K562 (cell line): ENCODE measurements around the gene VARS1. TPM values are rescaled to one million over a fixed set of nuclear protein-coding genes. Genes with fewer than 3 reads are reported as not detected.

Source experiments
- HLTF ChIP-seq: fragments of 450-650 bp; IDR thresholded peaks from 2 replicates; pipeline ENCODE4 v1.6.1; 2016
- LCOR ChIP-seq: sonication (generic); formaldehyde crosslinking; IDR thresholded peaks from 2 replicates; pipeline ENCODE4 v1.8.0; 2022; ENCODE audit warnings: mild to moderate bottlenecking, missing genetic modification reagents
- PHF8 ChIP-seq: fragments of 200-600 bp; sonication (generic); IDR thresholded peaks from 2 replicates; pipeline ENCODE4 v1.6.1; 2012; ENCODE audit warnings: mixed run types, mild to moderate bottlenecking, inconsistent platforms, low read length, moderate library complexity, borderline replicate concordance
- POLR2G ChIP-seq: fragments of 200-400 bp; formaldehyde crosslinking; IDR thresholded peaks from 2 replicates; pipeline ENCODE4 v1.6.1; 2017; ENCODE audit warnings: low read depth, mild to moderate bottlenecking, antibody characterized with exemption, low read length, moderate library complexity
- RREB1 ChIP-seq: fragments of 250-450 bp; sonication (Bioruptor Pico); IDR thresholded peaks from 2 replicates; pipeline ENCODE4 v1.4.0; 2020
- TSHZ1 ChIP-seq: fragments of 250-450 bp; sonication (Bioruptor Pico); IDR thresholded peaks from 2 replicates; pipeline ENCODE4 v1.4.0; 2020; ENCODE audit warnings: mild to moderate bottlenecking, moderate library complexity
- ZNF609 ChIP-seq: sonication (generic); formaldehyde crosslinking; IDR thresholded peaks from 2 replicates; pipeline ENCODE4 v1.8.1; 2023; ENCODE audit warnings: missing genetic modification reagents, mild to moderate bottlenecking, borderline replicate concordance
- polyA plus RNA-seq, 8 experiments: library from polyadenylated mRNA; depleted of rRNA in 4 of 8; stranded (reverse) in 5 of 8; unstranded in 3 of 8; fragments of >200 nt; fragmentation: Nextera tagmentation in 2 of 8; fragmentation: Illumina TruSeq in 1 of 8; extraction: Ambion mirVana in 2 of 8; extraction: Trizol in 1 of 8; gene quantifications; 2 replicates each; pipeline versions ENCODE4 v1.2.1 to v1.2.3, GENCODE V29; 2011 to 2014; ENCODE audit warnings: inconsistent platforms in 1 of 8, missing spikeins in 1 of 8
- total RNA-seq, 7 experiments: library from RNA; depleted of rRNA in 6 of 7; stranded (reverse); fragments of >200 nt in 6 of 7; fragmentation: Illumina TruSeq in 2 of 7; extraction: Trizol in 2 of 7; gene quantifications; 2 replicates each; pipeline versions ENCODE4 v1.2.1 to v1.2.3, GENCODE V29; 2011 to 2021; ENCODE audit warnings: low replicate concordance in 1 of 7
- TF ChIP-seq, protein P1 (sequence below): fragments of 250-450 bp; sonication (Bioruptor Pico); IDR thresholded peaks from 2 replicates; pipeline ENCODE4 v1.4.0; 2020; ENCODE audit warnings: mild to moderate bottlenecking, moderate library complexity, borderline replicate concordance

VARS1 gene
- total and polyA plus RNA-seq, 9 of the 15 experiments (the other 6 are each of a cell fraction or from before 2014, with no cell fraction given), result 2.9 to 488 (median 130) TPM

GRCh38 chr6:31821301-31822035 is 25.9 kb upstream of the VARS1 start (continued):
- 0 out of 2 replicates have a peak, but pooled peaks have one; percentile 16 for TF ChIP-seq TSHZ1 (CRISPR knock-in tag)
- TF ChIP-seq POLR2G, result peak; percentile 85
- TF ChIP-seq PHF8, result peak; percentile 61; the same call in 1 of the 2 replicates
- TF ChIP-seq, protein P1, sequence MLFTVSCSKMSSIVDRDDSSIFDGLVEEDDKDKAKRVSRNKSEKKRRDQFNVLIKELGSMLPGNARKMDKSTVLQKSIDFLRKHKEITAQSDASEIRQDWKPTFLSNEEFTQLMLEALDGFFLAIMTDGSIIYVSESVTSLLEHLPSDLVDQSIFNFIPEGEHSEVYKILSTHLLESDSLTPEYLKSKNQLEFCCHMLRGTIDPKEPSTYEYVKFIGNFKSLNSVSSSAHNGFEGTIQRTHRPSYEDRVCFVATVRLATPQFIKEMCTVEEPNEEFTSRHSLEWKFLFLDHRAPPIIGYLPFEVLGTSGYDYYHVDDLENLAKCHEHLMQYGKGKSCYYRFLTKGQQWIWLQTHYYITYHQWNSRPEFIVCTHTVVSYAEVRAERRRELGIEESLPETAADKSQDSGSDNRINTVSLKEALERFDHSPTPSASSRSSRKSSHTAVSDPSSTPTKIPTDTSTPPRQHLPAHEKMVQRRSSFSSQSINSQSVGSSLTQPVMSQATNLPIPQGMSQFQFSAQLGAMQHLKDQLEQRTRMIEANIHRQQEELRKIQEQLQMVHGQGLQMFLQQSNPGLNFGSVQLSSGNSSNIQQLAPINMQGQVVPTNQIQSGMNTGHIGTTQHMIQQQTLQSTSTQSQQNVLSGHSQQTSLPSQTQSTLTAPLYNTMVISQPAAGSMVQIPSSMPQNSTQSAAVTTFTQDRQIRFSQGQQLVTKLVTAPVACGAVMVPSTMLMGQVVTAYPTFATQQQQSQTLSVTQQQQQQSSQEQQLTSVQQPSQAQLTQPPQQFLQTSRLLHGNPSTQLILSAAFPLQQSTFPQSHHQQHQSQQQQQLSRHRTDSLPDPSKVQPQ (CRISPR knock-in tag), result no peak
- peak; percentile 55 for TF ChIP-seq RREB1 (CRISPR knock-in tag)
- TF ChIP-seq ZNF609 (CRISPR knock-in tag), result no peak
- TF ChIP-seq HLTF, result peak; percentile 95
- TF ChIP-seq LCOR (CRISPR knock-in tag), result peak; percentile 60
